ENCODE measurements around the gene ADAMTS8.

DNA sequence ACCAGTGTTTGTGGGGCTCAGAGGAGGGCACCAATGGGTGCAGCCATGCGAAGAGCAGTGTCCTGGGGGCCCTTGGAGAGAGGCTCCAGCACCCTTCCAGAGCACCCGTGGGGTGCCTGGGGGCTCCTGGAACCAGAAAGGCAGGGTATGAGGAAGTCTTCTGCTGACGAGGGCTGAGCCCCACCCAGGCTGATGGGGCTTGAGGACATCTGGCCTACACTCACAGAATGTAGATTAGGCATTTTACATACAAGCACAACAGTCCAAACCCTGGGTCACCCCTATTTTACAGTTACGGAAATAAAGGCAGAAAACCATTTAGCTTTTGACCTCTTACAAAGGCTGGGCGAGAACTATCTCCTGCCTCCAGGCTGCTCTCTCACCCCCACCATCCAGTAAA lies 47.6 kb downstream of the ADAMTS8 start:
- TF ChIP-seq TCF7L2 (IDR thresholded peaks at IDR 0.05; ENCODE audit: low read depth, low read length) = no peak
- TF ChIP-seq, protein P1, sequence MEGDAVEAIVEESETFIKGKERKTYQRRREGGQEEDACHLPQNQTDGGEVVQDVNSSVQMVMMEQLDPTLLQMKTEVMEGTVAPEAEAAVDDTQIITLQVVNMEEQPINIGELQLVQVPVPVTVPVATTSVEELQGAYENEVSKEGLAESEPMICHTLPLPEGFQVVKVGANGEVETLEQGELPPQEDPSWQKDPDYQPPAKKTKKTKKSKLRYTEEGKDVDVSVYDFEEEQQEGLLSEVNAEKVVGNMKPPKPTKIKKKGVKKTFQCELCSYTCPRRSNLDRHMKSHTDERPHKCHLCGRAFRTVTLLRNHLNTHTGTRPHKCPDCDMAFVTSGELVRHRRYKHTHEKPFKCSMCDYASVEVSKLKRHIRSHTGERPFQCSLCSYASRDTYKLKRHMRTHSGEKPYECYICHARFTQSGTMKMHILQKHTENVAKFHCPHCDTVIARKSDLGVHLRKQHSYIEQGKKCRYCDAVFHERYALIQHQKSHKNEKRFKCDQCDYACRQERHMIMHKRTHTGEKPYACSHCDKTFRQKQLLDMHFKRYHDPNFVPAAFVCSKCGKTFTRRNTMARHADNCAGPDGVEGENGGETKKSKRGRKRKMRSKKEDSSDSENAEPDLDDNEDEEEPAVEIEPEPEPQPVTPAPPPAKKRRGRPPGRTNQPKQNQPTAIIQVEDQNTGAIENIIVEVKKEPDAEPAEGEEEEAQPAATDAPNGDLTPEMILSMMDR (IDR thresholded peaks at IDR 0.05) = no peak
- no peak for TF ChIP-seq POLR2AphosphoS5 (IDR thresholded peaks at IDR 0.05; ENCODE audit: low read depth, low read length)
